Adrenal gland (tissue), 5 donors: ENCODE results near the gene LEAP2.

ENCODE experiments used
- POLR2A ChIP-seq, 2 donors: fragments of 450-650 bp; IDR thresholded peaks; one replicate each; pipeline ENCODE4 v1.6.1; 2017; ENCODE audit warnings: antibody characterized with exemption in 2 of 2, mild to moderate bottlenecking in 2 of 2, moderate library complexity in 1 of 2
- TF ChIP-seq, protein P1 (sequence below), 6 experiments: fragments of 450-650 bp in 4 of 6; fragments of 200-600 bp in 2 of 6; sonication (generic) in 1 of 6; IDR thresholded peaks; 1 replicate in 5 of 6; 2 replicates in 1 of 6; pipeline versions ENCODE4 v1.5.1 to v1.8.0; 2016 to 2021; ENCODE audit warnings: antibody characterized with exemption in 6 of 6, mild to moderate bottlenecking in 2 of 6, moderate library complexity in 1 of 6
- donor health status: DM: no; HTN: no; CAD: no.

GRCh38 chr5:132834057-132834456 lies 39.4 kb upstream of the LEAP2 start:
- TF ChIP-seq, protein P1, sequence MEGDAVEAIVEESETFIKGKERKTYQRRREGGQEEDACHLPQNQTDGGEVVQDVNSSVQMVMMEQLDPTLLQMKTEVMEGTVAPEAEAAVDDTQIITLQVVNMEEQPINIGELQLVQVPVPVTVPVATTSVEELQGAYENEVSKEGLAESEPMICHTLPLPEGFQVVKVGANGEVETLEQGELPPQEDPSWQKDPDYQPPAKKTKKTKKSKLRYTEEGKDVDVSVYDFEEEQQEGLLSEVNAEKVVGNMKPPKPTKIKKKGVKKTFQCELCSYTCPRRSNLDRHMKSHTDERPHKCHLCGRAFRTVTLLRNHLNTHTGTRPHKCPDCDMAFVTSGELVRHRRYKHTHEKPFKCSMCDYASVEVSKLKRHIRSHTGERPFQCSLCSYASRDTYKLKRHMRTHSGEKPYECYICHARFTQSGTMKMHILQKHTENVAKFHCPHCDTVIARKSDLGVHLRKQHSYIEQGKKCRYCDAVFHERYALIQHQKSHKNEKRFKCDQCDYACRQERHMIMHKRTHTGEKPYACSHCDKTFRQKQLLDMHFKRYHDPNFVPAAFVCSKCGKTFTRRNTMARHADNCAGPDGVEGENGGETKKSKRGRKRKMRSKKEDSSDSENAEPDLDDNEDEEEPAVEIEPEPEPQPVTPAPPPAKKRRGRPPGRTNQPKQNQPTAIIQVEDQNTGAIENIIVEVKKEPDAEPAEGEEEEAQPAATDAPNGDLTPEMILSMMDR (IDR thresholded peaks at IDR 0.05), result no peak
- TF ChIP-seq POLR2A (IDR thresholded peaks at IDR 0.05), result no peak
